Memory B cell (primary cell): ENCODE measurements around the gene TSPAN18.

Source experiments
- ATAC-seq: fragments of 150-1000 bp; cut with Tn5 transposase; 2 replicates; pipeline ENCODE4 v1.10.0; 2021; ENCODE audit warnings: low read depth, mild to moderate bottlenecking, moderate library complexity
- DNase-seq, 2 donors: peaks; one replicate each; pipeline ENCODE4 v3.0.0; 2022; ENCODE audit warnings: low spot score in 2 of 2
- H3K27ac Mint-ChIP-seq: one replicate; pipeline ENCODE4 v1.8.0; 2022; ENCODE audit warnings: mild to moderate bottlenecking, moderate library complexity, mixed read lengths
- H3K27me3 Mint-ChIP-seq: one replicate; pipeline ENCODE4 v1.8.0; 2022; ENCODE audit warnings: mixed read lengths
- H3K36me3 Mint-ChIP-seq: one replicate; pipeline ENCODE4 v1.8.0; 2022; ENCODE audit warnings: mild to moderate bottlenecking, mixed read lengths
- H3K4me1 Mint-ChIP-seq: one replicate; pipeline ENCODE4 v1.8.0; 2022; ENCODE audit warnings: mixed read lengths
- H3K4me3 Mint-ChIP-seq: one replicate; pipeline ENCODE4 v1.8.0; 2022; ENCODE audit warnings: mild to moderate bottlenecking, moderate library complexity, mixed read lengths
- H3K9me3 Mint-ChIP-seq: one replicate; pipeline ENCODE4 v1.8.0; 2022; ENCODE audit warnings: mixed read lengths

The TSPAN18 gene

GRCh38 chr11:44883277-44883676 is 156.5 kb downstream of the TSPAN18 start:
- Mint-ChIP-seq H3K27ac (no peak overlapping the region), H3K27me3 (peaks cover 4% of the 10 kb centered on the region), H3K36me3 (no peaks in the 10 kb centered on the region), H3K4me3 (no peak overlapping the region), H3K9me3 (no peaks in the 10 kb centered on the region), H3K4me1 (peaks cover 4% of the 10 kb centered on the region)
- ATAC-seq (no peak), DNase-seq (no peak)

DNA sequence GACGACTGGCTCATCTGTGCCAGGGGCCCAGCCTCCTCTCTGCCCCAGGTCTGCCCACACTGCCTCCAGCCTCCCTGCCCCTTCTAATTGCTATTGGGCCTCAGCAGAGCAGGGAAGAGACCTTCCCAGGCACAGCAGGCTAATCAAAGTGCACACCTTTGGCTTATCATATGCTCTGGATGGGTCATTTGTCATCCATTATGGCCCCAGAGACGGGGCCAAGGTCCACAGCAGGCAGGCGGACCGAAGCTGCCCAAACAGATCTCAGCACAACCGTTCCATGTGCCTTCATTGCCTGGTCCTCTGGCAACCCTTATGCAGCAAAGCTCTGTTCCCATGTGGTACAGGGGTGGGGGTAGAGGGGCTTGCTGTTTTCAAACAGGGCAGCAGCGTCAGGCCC is 157.3 kb downstream of the TSPAN18 start:
- Mint-ChIP-seq H3K4me3 (no peak overlapping the region), H3K36me3 (no peaks in the 10 kb centered on the region), H3K4me1 (peaks cover 4% of the 10 kb centered on the region), H3K27me3 (peaks cover 4% of the 10 kb centered on the region), H3K27ac (no peak overlapping the region), H3K9me3 (no peaks in the 10 kb centered on the region)
- DNase-seq (no peak), ATAC-seq (no peak)

DNA sequence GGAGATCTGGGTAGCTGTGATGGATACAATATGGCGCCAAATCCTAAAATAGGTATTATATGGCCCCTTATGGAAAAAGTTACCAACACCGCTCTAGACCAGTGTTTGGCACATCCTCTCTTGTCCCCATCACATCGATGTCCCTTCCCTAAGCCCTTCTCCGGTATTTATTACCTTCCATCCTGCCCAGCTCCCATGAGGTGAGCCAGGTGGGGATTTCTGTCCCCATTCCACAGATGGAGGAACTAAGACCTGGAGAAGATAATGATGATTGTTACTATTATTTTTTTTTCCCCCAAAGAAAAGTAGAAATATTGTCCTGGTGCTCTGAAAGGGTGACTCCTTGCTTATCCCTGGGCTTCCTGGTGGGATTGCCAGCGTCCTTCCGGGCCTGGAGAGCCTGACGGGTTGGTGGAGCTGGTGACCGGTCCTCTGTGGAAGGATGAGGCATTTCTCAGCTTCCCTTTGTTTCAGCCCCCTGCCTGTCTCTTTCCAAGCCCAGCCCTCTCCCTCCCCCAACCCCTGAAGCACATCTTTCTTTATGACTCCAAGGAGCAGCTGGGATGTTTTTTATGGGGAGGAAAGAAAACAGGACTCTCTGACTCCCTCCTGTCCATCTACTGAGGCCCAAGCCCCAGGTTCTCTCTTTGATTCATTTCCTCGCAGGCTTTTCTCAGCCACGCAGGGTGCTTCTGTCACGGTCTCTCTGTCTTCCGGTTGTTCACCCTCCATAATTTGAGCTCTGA is 158.5 kb downstream of the TSPAN18 start:
- Mint-ChIP-seq H3K4me3 (no peak overlapping the region), H3K9me3 (no peaks in the 10 kb centered on the region), H3K36me3 (no peaks in the 10 kb centered on the region), H3K4me1 (peaks cover 4% of the 10 kb centered on the region), H3K27ac (no peak overlapping the region), H3K27me3 (peaks cover 4% of the 10 kb centered on the region)
- DNase-seq: no peak
- ATAC-seq: no peak

GRCh38 chr11:44885919-44886789 is 159.4 kb downstream of the TSPAN18 start:
- H3K4me3 Mint-ChIP-seq: no peak overlapping the region
- no peaks in the 10 kb centered on the region for H3K9me3 Mint-ChIP-seq
- H3K4me1 Mint-ChIP-seq: peaks cover 4% of the 10 kb centered on the region
- no peak overlapping the region for H3K27ac Mint-ChIP-seq
- DNase-seq (no peak), ATAC-seq (no peak)
- no peaks in the 10 kb centered on the region for H3K36me3 Mint-ChIP-seq
- H3K27me3 Mint-ChIP-seq: peaks cover 4% of the 10 kb centered on the region

GRCh38 chr11:44886790-44887140 is 160.0 kb downstream of the TSPAN18 start:
- Mint-ChIP-seq H3K27ac (no peak overlapping the region), H3K4me3 (no peak overlapping the region), H3K36me3 (no peaks in the 10 kb centered on the region), H3K9me3 (no peaks in the 10 kb centered on the region), H3K4me1 (peaks cover 4% of the 10 kb centered on the region), H3K27me3 (peaks cover 4% of the 10 kb centered on the region)
- ATAC-seq (no peak), DNase-seq (no peak)

DNA sequence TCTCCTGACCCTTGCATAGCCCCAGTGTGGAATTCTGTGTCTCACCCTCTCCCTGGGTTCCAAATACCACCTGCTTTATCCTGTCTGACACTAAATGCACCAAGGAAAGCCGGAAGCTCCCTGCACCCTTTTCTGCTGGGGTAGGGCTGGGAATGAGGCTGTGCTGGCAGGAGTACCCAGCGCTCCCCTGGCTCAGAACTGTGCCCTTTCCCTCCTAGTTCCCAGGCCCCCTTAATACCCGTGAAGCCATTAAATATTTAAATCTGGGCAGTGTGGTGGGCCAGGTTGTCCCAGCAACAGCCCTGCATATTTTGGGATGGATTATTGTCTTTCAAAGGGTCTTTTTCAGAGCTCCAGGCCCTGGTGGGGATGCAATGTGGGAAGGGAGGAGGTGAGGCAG is 160.9 kb downstream of the TSPAN18 start:
- no peak for DNase-seq
- no peak overlapping the region for H3K27ac Mint-ChIP-seq
- H3K36me3 Mint-ChIP-seq: no peaks in the 10 kb centered on the region
- ATAC-seq: no peak
- H3K4me3 Mint-ChIP-seq: no peak overlapping the region
- no peaks in the 10 kb centered on the region for H3K9me3 Mint-ChIP-seq
- peaks cover 2% of the 10 kb centered on the region for H3K27me3 Mint-ChIP-seq
- peaks cover 4% of the 10 kb centered on the region for H3K4me1 Mint-ChIP-seq

- peaks cover 2% of the 10 kb centered on the region for H3K4me1 Mint-ChIP-seq
- ATAC-seq: no peak
- H3K4me3 Mint-ChIP-seq: no peak overlapping the region
- H3K36me3 Mint-ChIP-seq: no peaks in the 10 kb centered on the region
- no peak overlapping the region for H3K27ac Mint-ChIP-seq
- H3K9me3 Mint-ChIP-seq: no peaks in the 10 kb centered on the region
- no peaks in the 10 kb centered on the region for H3K27me3 Mint-ChIP-seq
- no peak for DNase-seq
These were observed 162.5 kb downstream of the TSPAN18 start for GRCh38 chr11:44889266-44889665.

DNA sequence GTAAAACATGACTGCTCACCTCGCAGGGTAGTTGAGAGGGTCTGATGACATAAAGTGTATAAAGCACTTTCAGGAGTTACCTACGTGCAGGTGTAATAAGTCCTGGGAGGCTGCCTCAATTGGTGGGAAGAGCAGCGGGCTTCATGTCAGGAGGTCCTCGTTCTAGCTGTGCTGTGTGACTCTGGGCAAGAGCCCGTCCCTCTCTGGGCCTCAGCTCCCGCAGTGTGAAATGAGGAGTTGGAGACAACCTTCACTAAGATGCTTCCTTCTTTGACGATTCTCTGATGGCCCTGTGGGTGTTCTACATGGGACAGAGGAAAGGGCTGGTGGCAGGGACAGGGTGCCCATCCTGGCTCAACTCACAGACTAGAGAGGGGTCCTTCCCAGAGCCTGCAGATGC is 166.1 kb downstream of the TSPAN18 start:
- no peak overlapping the region for H3K27ac Mint-ChIP-seq
- H3K36me3 Mint-ChIP-seq: peaks cover 2% of the 10 kb centered on the region
- no peak for DNase-seq
- no peak for ATAC-seq
- H3K27me3 Mint-ChIP-seq: peaks cover 9% of the 10 kb centered on the region
- no peaks in the 10 kb centered on the region for H3K4me1 Mint-ChIP-seq
- peaks cover 1% of the 10 kb centered on the region for H3K9me3 Mint-ChIP-seq
- H3K4me3 Mint-ChIP-seq: no peak overlapping the region

DNA sequence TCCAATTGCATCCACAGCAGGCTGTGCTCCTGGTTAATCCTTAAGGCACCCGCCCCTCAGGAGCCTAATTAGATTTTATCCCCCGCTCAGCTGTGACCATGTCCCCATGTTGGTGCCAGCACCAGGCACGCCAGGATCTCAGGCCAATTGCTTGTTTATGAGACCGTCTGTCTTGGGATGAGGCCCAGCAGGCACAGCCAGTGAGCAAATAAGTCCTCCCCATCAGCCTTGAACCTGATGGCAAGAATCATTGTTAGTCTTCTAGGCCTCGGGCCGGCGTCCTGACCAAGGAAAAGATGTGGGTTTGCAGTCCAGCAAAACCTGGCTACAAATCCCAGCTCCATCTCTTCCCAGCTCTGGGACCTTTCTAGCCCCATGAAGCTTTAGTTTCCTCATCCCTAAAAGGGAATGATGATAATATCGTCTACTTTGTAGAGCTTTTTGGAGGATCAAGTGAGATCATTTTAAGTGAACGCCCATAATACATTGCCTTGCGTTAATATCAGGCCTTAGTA is 166.6 kb downstream of the TSPAN18 start:
- peaks cover 2% of the 10 kb centered on the region for H3K9me3 Mint-ChIP-seq
- no peak for ATAC-seq
- H3K4me3 Mint-ChIP-seq: no peak overlapping the region
- no peak for DNase-seq
- H3K27me3 Mint-ChIP-seq: peaks cover 10% of the 10 kb centered on the region
- H3K27ac Mint-ChIP-seq: no peak overlapping the region
- no peaks in the 10 kb centered on the region for H3K4me1 Mint-ChIP-seq
- peaks cover 3% of the 10 kb centered on the region for H3K36me3 Mint-ChIP-seq

GRCh38 chr11:44893846-44894617 is 167.3 kb downstream of the TSPAN18 start:
- H3K36me3 Mint-ChIP-seq: peaks cover 3% of the 10 kb centered on the region

GRCh38 chr11:44899959-44900358 is 173.2 kb downstream of the TSPAN18 start:
- no peaks in the 10 kb centered on the region for H3K4me1 Mint-ChIP-seq
- H3K27me3 Mint-ChIP-seq: peaks cover 16% of the 10 kb centered on the region
- ATAC-seq (no peak), DNase-seq (no peak)
- H3K36me3 Mint-ChIP-seq: peaks cover 3% of the 10 kb centered on the region
- H3K4me3 Mint-ChIP-seq: no peak overlapping the region
- H3K9me3 Mint-ChIP-seq: peaks cover 2% of the 10 kb centered on the region
- no peak overlapping the region for H3K27ac Mint-ChIP-seq

More at GRCh38 chr11:44893846-44894617, 167.3 kb downstream of the TSPAN18 start:
- Mint-ChIP-seq H3K27me3 (peaks cover 10% of the 10 kb centered on the region), H3K9me3 (peaks cover 2% of the 10 kb centered on the region), H3K4me3 (no peak overlapping the region), H3K4me1 (no peaks in the 10 kb centered on the region), H3K27ac (no peak overlapping the region)
- ATAC-seq: no peak
- no peak for DNase-seq

GRCh38 chr11:44901120-44901633 is 174.4 kb downstream of the TSPAN18 start:
- H3K27ac Mint-ChIP-seq: no peak overlapping the region
- peaks cover 16% of the 10 kb centered on the region for H3K27me3 Mint-ChIP-seq
- H3K4me3 Mint-ChIP-seq: no peak overlapping the region
- peaks cover 3% of the 10 kb centered on the region for H3K36me3 Mint-ChIP-seq
- ATAC-seq: no peak
- H3K9me3 Mint-ChIP-seq: peaks cover 2% of the 10 kb centered on the region
- peaks cover 9% of the 10 kb centered on the region for H3K4me1 Mint-ChIP-seq
- no peak for DNase-seq

- peaks cover 2% of the 10 kb centered on the region for H3K9me3 Mint-ChIP-seq
- H3K4me3 Mint-ChIP-seq: no peak overlapping the region
- H3K27ac Mint-ChIP-seq: no peak overlapping the region
These were observed 175.0 kb downstream of the TSPAN18 start for GRCh38 chr11:44901786-44902185.

GRCh38 chr11:44903035-44903434 is 176.3 kb downstream of the TSPAN18 start:
- Mint-ChIP-seq H3K4me3 (no peak overlapping the region), H3K36me3 (no peaks in the 10 kb centered on the region), H3K9me3 (no peaks in the 10 kb centered on the region), H3K27ac (no peak overlapping the region), H3K27me3 (peaks cover 10% of the 10 kb centered on the region), H3K4me1 (peaks cover 9% of the 10 kb centered on the region)
- DNase-seq: no peak
- no peak for ATAC-seq

More at GRCh38 chr11:44901786-44902185, 175.0 kb downstream of the TSPAN18 start:
- H3K36me3 Mint-ChIP-seq: peaks cover 3% of the 10 kb centered on the region
- DNase-seq (no peak), ATAC-seq (no peak)
- H3K4me1 Mint-ChIP-seq: peaks cover 9% of the 10 kb centered on the region
- H3K27me3 Mint-ChIP-seq: peaks cover 14% of the 10 kb centered on the region
